Measurements from ENCODE around the gene TSHR. TPM values are rescaled to one million over a fixed set of nuclear protein-coding genes. Genes with fewer than 3 reads are reported as not detected.

TSHR gene
- total RNA-seq, 1 experiment from 2014 or later = not detected

- Histone ChIP-seq H4K91ac (ENCODE audit: insufficient read length, low read depth, low read length) (no peak overlapping the region), H3K14ac (ENCODE audit: insufficient read depth, low read length) (no peak overlapping the region), H4K5ac (ENCODE audit: insufficient read length, low read depth, low read length) (no peak overlapping the region), H3K56ac (ENCODE audit: insufficient read length, low read depth, low read length) (no peak overlapping the region), H3K79me1 (ENCODE audit: insufficient read depth, low read depth, low read length, poor library complexity, severe bottlenecking) (no peaks in the 10 kb centered on the region), H3K23me2 (ENCODE audit: insufficient read length, low read depth, low read length, poor library complexity, severe bottlenecking) (no peaks in the 10 kb centered on the region), H3K4me2 (ENCODE audit: insufficient read depth, insufficient read length, low read length) (no peak overlapping the region), H3K4me1 (ENCODE audit: insufficient read depth, low read length) (no peaks in the 10 kb centered on the region), H3K79me2 (ENCODE audit: insufficient read depth, low read length) (no peaks in the 10 kb centered on the region), H3K4ac (ENCODE audit: low read depth, low read length) (no peak overlapping the region), H2BK120ac (ENCODE audit: low read depth, low read length, poor library complexity, severe bottlenecking) (no peak overlapping the region), H3K23ac (ENCODE audit: insufficient read length, low read depth, low read length) (no peak overlapping the region), H2BK15ac (ENCODE audit: low read depth, low read length) (no peak overlapping the region), H3K9ac (ENCODE audit: extremely low read depth, insufficient read length, low read length) (no peak overlapping the region), H3K18ac (ENCODE audit: insufficient read length, low read depth, low read length) (no peak overlapping the region), H3K9me3 (ENCODE audit: control insufficient read depth, low read depth, low read length) (no peaks in the 10 kb centered on the region), H2BK12ac (ENCODE audit: insufficient read length, low read depth, low read length) (no peak overlapping the region), H2BK5ac (ENCODE audit: insufficient read length, low read length) (no peak overlapping the region), H2AFZ (ENCODE audit: low read length) (no peak overlapping the region), H2BK20ac (ENCODE audit: low read depth, low read length, poor library complexity, severe bottlenecking) (no peak overlapping the region), H2AK5ac (ENCODE audit: insufficient read length, low read length) (no peak overlapping the region), H3K27me3 (ENCODE audit: insufficient read depth, low read length) (no peaks in the 10 kb centered on the region), H4K8ac (replicated peaks; ENCODE audit: insufficient read length, low read depth, low read length) (no peak overlapping the region), H3T11ph (ENCODE audit: low read length) (no peak overlapping the region), H3K27ac (ENCODE audit: insufficient read length, low read depth, low read length) (no peak overlapping the region), H4K20me1 (ENCODE audit: control insufficient read depth, insufficient read depth, insufficient read length) (no peaks in the 10 kb centered on the region)
- TF ChIP-seq CTCF (conservative IDR thresholded peaks at IDR 0.05) = no peak
- peaks cover 0 to 7% (median 3%) of the 10 kb centered on the region in 3 experiments; a peak in 3 of 7 replicates for H3K36me3 Mint-ChIP-seq (ENCODE audit: insufficient read depth in 1 of 3, low read depth in 3 of 3)
- peaks cover 0 to 3% of the 10 kb centered on the region in 2 experiments; a peak in 1 of 5 replicates for H3K9me3 Mint-ChIP-seq
- H3K27ac Mint-ChIP-seq = no peak overlapping the region
- WGBS (ENCODE audit: extremely low coverage, insufficient read length, low lambda C conversion rate) = no CpG with 5 or more reads among the region's 5 CpGs
- H3K4me1 Mint-ChIP-seq = peaks cover 18 to 19% of the 10 kb centered on the region in 2 experiments
- no peak overlapping the region for H3K4me3 Mint-ChIP-seq
- DNase-seq = no peak
- H3K27me3 Mint-ChIP-seq (ENCODE audit: low read depth) = no peaks in the 10 kb centered on the region
Observed at GRCh38 chr14:80930095-80930494, 25.3 kb upstream of the TSHR start.

Measured in H9 (cell line).